ENCODE measurements around the gene CCL1.

CCL1 gene

DNA sequence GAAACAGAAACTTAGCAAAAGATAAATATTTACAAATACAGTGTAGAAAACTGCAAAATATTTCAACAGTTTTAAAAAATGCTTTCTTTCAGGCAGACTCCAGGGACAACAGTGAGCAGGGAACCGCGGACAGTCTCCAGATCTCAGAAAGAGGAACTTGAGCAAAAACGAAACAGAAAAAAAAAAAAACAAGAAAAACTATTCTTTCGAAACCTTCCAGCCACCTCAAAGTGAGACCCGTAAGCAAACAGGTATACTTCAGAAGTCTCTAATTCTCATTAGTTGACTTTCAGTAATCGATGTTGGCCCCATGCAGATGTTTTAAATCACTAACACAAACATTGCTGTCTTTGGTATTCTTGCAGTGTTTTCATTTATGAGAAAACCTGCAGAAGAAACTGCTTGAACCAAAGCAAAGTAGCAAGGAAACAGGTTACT is 15.7 kb upstream of the CCL1 start:
- TF ChIP-seq SIN3A (IDR thresholded peaks at IDR 0.05; ENCODE audit: borderline replicate concordance, insufficient read depth, low read length) (no peak), POLR2AphosphoS5 (IDR thresholded peaks at IDR 0.05; ENCODE audit: low read depth, low read length) (no peak), FOXP2 (optimal IDR thresholded peaks at IDR 0.05; ENCODE audit: borderline replicate concordance, extremely low read depth, extremely low read length, insufficient read depth) (no peak), TAF1 (IDR thresholded peaks at IDR 0.05; ENCODE audit: borderline replicate concordance, insufficient read depth, low read length) (no peak)
- TF ChIP-seq, protein P1, sequence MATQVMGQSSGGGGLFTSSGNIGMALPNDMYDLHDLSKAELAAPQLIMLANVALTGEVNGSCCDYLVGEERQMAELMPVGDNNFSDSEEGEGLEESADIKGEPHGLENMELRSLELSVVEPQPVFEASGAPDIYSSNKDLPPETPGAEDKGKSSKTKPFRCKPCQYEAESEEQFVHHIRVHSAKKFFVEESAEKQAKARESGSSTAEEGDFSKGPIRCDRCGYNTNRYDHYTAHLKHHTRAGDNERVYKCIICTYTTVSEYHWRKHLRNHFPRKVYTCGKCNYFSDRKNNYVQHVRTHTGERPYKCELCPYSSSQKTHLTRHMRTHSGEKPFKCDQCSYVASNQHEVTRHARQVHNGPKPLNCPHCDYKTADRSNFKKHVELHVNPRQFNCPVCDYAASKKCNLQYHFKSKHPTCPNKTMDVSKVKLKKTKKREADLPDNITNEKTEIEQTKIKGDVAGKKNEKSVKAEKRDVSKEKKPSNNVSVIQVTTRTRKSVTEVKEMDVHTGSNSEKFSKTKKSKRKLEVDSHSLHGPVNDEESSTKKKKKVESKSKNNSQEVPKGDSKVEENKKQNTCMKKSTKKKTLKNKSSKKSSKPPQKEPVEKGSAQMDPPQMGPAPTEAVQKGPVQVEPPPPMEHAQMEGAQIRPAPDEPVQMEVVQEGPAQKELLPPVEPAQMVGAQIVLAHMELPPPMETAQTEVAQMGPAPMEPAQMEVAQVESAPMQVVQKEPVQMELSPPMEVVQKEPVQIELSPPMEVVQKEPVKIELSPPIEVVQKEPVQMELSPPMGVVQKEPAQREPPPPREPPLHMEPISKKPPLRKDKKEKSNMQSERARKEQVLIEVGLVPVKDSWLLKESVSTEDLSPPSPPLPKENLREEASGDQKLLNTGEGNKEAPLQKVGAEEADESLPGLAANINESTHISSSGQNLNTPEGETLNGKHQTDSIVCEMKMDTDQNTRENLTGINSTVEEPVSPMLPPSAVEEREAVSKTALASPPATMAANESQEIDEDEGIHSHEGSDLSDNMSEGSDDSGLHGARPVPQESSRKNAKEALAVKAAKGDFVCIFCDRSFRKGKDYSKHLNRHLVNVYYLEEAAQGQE (IDR thresholded peaks at IDR 0.05; ENCODE audit: insufficient read depth in 1 of 2, low read depth in 2 of 2, low read length in 2 of 2): no peak

DNA sequence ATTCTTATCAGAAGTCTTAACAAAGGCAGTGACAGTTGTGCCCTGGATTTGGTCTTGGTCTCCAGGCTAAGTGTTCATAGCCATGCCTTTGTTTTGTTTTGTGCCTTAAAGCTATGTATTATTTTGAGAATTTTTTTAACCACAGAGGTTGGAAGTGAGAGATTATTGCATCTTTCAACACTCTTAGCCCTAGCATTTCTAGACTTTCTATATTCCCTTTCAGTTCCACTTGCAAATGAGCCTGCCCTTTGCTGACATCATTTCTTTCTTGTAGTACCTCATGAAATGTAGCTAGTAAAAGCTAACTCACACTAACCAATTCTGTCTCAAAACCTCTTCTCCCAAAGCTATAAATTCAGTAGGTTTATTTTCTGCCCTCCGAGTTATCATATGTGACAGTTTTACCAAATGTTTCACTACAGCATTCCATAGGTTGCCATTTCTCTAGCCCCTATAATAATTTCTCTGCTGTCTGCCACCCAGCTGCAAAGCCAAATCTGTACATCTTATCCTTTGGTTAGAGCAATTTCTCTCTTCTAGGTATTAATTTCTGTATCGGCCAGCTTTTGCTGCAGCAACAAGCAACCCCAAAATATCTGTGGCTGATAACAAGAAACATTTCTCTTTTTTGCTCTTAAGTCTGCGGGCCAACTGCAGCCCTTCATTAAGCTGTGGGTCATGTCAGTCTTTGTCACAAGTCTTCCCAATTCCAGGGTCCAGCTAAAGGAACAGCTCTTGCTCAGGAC is 14.2 kb upstream of the CCL1 start:
- no peak for TF ChIP-seq FOXP2 (optimal IDR thresholded peaks at IDR 0.05; ENCODE audit: borderline replicate concordance, extremely low read depth, extremely low read length, insufficient read depth)
- TF ChIP-seq, protein P1 (IDR thresholded peaks at IDR 0.05; ENCODE audit: insufficient read depth in 1 of 2, low read depth in 2 of 2, low read length in 2 of 2): no peak

DNA sequence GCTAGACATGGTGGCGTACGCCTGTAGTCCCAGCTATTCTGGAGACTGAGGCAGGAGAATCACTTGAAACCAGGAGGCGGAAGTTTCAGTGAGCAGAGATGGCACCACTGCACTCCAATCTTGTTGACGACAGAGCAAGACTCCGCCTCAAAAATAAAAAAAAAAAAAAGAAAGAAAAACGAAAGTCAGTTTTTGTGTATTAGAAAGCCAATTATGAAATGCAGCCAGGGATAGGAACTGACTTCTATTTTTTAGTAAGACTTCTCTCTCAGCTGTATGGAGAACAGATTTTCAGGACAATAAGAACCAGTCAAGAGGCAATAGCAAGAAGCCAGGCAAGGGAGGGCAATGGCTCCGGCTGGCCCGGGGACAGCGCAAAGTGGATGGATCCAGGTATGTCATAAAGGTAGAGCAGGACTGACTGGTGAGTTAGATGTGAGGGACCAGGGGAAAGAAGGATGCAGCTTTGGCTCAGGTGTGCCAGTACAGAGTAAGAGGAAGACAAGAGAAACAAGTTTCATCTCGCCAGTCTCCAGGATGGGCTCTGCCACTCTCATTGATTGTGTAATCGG is 12.5 kb upstream of the CCL1 start:
- TF ChIP-seq, protein P1 (IDR thresholded peaks at IDR 0.05; ENCODE audit: insufficient read depth in 1 of 2, low read depth in 2 of 2, low read length in 2 of 2): no peak
- TF ChIP-seq POLR2AphosphoS5 (IDR thresholded peaks at IDR 0.05; ENCODE audit: low read depth, low read length) (no peak), FOXP2 (optimal IDR thresholded peaks at IDR 0.05; ENCODE audit: borderline replicate concordance, extremely low read depth, extremely low read length, insufficient read depth) (no peak), SIN3A (IDR thresholded peaks at IDR 0.05; ENCODE audit: borderline replicate concordance, insufficient read depth, low read length) (no peak), TAF1 (IDR thresholded peaks at IDR 0.05; ENCODE audit: borderline replicate concordance, insufficient read depth, low read length) (no peak)

DNA sequence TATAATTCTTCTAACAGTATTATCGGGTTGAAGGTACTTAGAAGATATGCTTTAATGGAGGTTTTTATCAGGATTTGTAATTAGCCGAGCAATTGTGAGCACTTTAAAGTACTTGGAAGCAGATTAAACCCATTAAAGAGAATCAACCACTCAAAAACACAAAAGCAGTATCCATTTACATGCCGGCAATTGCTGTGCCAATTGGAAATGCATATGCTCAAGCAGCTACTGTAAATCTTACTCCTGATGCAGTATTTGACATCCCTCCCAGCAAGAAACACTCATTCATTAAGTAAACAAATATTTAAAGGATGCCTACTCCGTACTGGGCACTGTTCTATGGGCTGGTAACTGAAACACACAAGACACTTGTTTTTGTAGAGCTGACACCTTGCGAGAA is 11.4 kb upstream of the CCL1 start:
- TF ChIP-seq FOXP2 (optimal IDR thresholded peaks at IDR 0.05; ENCODE audit: borderline replicate concordance, extremely low read depth, extremely low read length, insufficient read depth) (no peak), POLR2AphosphoS5 (IDR thresholded peaks at IDR 0.05; ENCODE audit: low read depth, low read length) (no peak), SIN3A (IDR thresholded peaks at IDR 0.05; ENCODE audit: borderline replicate concordance, insufficient read depth, low read length) (no peak), TAF1 (IDR thresholded peaks at IDR 0.05; ENCODE audit: borderline replicate concordance, insufficient read depth, low read length) (no peak)
- TF ChIP-seq, protein P1 (IDR thresholded peaks at IDR 0.05; ENCODE audit: insufficient read depth in 1 of 2, low read depth in 2 of 2, low read length in 2 of 2): no peak

Measured in PFSK-1 (cell line).